HG03571 (cell line): Measurements from ENCODE around the gene CNTD1.
"Not testable (repeated sequence)": the region's sequence is repeated elsewhere in the genome, so short reads cannot be mapped to it uniquely, and the experiment has no call there.

ENCODE experiments used
- ATAC-seq: cut with Tn5 transposase; IDR thresholded peaks from one replicate; pipeline ENCODE4 v1.9.1; 2021; ENCODE audit not compliant: unreplicated experiment

CNTD1 gene

GRCh38 chr17:42844761-42845555 is 46.3 kb downstream of the CNTD1 start:
- ATAC-seq, result no peak

GRCh38 chr17:42845556-42845917 is 46.9 kb downstream of the CNTD1 start:
- no peak for ATAC-seq

GRCh38 chr17:42845918-42846593 is 47.4 kb downstream of the CNTD1 start:
- no peak for ATAC-seq

- no peak for ATAC-seq
These were observed 48.1 kb downstream of the CNTD1 start for GRCh38 chr17:42846594-42847280.

GRCh38 chr17:42848093-42848492 is 49.4 kb downstream of the CNTD1 start:
- ATAC-seq, result no peak

- no peak for ATAC-seq
These were observed 50.4 kb downstream of the CNTD1 start for GRCh38 chr17:42849031-42849430.

GRCh38 chr17:42849451-42850181 is 51.0 kb downstream of the CNTD1 start:
- ATAC-seq, result no peak

GRCh38 chr17:42850954-42851353 is 52.3 kb downstream of the CNTD1 start, which contains the start of gene AOC3:
TSS of gene AOC3 (plus strand) at chr17:42851199. CDS start at chr17:42851344, 145 bp downstream.
- ATAC-seq, result no peak

- ATAC-seq, result not testable (repeated sequence)
These were observed 52.9 kb downstream of the CNTD1 start for GRCh38 chr17:42851371-42852240.

- no peak for ATAC-seq
These were observed 53.7 kb downstream of the CNTD1 start for GRCh38 chr17:42852351-42852750.

- ATAC-seq, result no peak
These were observed 54.3 kb downstream of the CNTD1 start for GRCh38 chr17:42853004-42853403.

- no peak for ATAC-seq
These were observed 54.9 kb downstream of the CNTD1 start for GRCh38 chr17:42853597-42853967.

GRCh38 chr17:42853968-42854790 is 55.5 kb downstream of the CNTD1 start:
- ATAC-seq, result no peak

GRCh38 chr17:42855048-42855596 is 56.5 kb downstream of the CNTD1 start:
- ATAC-seq, result no peak

GRCh38 chr17:42856093-42856492 is 57.4 kb downstream of the CNTD1 start:
- not testable (repeated sequence) for ATAC-seq

- not testable (repeated sequence) for ATAC-seq
These were observed 57.9 kb downstream of the CNTD1 start for GRCh38 chr17:42856516-42856915.

- no peak for ATAC-seq
These were observed 58.7 kb downstream of the CNTD1 start for GRCh38 chr17:42857389-42857788.
